Hematopoietic multipotent progenitor cell treated with erythropoietin and hydrocortisone succinate and interleukin-3 and kit ligand, for 4 days (in vitro differentiated cells): ENCODE data around the gene CPSF6.
A peak's percentile ranks its signal among the peaks of the same experiment; 100 is the strongest.
"Not testable (repeated sequence)": the region's sequence is repeated elsewhere in the genome, so short reads cannot be mapped to it uniquely, and the experiment has no call there.

Source experiments
- DNase-seq: peaks from one replicate; pipeline ENCODE4 v3.0.0-alpha.2; 2015

Gene CPSF6

GRCh38 chr12:69258655-69259054, 19.3 kb downstream of the CPSF6 start:
- no peak for DNase-seq

GRCh38 chr12:69262264-69262974, 23.1 kb downstream of the CPSF6 start:
- no peak for DNase-seq

DNA sequence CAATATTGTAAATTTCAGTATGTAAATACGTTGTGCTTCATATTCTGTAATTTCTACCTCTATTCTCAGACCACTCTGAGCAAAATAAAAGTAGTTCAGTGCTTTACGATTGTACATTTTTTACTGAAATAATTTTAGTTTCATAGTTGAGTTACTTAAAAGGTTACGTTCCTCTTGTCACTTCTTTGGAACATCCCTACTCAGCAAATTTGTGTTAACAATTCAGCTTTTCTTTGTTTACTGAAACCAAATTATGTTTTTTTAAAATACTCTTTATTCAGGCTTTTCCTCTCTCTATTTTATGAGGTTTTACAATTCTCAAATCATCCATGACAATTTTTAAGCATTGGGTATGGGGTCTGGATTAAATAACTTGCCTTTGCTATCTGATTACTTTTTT, 25.8 kb downstream of the CPSF6 start:
- DNase-seq: no peak

- not testable (repeated sequence) for DNase-seq
These were observed 26.3 kb downstream of the CPSF6 start for GRCh38 chr12:69265633-69266032.

DNA sequence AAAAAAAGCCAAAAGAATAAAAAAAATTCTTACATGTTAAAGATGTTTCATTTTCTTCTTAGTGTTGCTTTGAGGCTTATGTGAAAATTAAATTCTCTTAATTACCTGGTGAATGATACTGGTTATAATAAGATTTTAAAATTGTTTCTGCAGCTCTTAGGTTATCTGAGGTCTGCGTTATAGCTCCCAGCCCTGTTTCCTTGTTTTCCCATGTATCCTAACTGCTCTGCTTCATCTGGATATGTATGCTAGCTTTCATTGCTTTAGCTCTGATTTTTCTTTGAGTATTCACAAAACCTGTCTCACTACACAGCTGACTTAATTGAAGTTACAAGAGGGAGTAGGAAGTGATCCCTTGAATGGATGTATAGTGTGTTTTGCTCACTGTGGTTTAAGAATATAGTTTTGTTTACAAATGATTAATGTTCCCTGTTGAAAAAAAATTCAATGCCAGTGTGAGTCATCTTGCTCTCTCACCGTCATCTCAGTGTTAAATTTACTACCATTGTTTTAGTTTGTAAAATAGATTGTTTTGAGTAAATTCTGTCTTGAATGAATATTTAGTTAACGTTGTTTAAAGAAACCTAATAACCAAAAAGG, 26.8 kb downstream of the CPSF6 start:
- no peak for DNase-seq

DNA sequence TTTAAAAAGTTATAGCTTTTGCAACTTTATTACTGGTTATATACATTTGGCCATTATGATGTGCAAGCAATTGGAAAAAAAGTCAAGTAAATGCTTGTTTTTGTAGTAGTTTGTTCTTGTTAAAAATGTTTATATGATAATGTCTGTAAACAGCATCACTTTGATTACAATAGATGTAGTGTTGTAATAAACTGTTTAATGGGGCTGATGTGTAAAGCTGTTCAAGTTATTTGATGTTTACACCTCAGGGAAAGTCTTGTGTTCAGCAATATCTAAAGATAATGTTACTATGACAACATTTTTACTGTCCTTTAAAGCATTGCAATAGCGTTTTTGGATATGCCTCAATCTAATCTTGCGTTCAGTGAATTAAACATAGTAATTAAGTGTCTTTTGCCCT, 30.4 kb downstream of the CPSF6 start:
- DNase-seq: no peak

- DNase-seq: no peak
These were observed 33.1 kb downstream of the CPSF6 start for GRCh38 chr12:69272511-69272910.

GRCh38 chr12:69274861-69275260, 35.5 kb downstream of the CPSF6 start:
- no peak for DNase-seq

DNA sequence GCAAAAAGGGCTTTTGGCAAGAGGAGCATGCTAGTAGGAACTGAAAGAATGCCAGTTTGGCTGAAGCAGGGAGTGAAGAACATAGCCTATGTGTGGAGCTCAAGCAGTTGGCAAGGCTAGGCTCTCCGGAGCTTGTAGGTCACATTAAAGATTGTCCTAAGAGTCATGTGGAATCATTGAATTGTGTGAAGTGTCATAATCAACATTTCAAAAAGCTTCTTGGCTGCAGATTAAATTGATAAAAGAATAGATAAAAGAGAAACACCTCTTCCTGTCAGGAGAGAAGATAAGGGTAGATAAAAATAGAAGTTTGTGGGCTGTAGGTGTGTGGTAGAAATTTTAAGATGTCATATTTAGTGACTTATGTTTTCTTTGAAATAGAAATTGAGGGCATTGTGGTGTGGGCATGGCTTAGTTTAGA, 36.1 kb downstream of the CPSF6 start:
- DNase-seq: no peak

DNA sequence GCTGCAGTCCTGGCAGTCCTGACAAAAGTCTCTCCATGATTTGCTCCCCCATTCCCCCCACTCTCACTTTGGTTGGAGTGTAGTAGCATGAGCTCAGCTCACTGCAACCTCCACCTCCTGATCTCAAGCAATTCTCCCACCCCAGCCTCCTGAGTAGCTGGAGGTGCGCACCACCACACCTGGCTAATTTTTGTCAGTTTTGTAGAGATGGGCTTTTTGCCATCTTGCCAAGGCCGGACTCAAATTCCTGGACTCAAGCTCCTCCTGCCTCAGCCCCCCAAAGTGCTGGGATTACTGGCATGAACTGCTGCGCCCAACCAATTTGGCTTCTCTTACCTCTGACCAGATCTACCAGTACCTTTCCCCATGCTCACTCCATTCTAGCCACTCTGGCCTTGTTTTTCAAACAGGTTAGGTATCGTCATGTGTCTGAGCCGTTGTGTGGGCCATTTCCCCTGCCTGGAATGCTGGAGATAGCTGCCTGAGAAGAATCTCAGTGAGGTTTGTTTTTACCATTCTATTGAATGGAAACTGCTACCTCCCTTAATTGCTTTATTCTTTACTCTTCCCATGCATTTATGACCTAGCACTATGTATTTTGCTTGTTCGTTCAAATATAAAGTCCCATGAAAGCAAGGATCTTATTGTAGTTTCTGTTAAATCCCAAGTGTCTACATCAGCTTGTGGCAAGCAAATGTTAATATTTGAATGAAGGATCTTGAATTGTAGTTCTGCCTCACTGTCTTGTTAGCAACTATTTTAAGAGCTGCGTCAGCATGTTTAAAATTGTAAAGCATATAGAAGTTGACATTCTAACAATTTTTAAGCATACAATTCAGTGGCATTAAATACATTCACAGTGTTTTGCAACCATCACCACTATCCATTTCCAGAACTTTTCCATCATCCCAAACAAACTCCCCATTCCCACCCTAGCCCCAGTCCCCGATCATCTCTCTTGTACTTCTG, 39.7 kb downstream of the CPSF6 start:
- no peak for DNase-seq

DNA sequence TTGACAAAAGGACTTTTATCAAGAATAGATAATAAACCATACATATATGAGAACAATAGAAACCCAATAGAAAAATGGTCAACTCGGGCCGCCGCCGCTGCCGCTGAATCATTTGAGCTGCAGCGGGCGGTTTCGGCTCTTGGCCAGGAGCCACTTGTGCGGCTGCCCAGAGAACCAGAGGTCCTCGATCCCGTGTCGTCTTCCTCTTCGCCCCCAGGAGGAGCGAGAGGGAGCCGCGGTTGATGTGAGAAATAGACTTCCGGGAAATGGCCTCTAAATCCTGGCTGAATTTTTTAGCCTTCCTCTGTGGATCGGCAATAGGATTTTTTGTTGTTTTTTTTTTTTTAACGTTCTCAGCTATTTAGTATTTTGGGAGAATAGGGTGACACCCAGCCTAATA, 44.8 kb downstream of the CPSF6 start:
- peak; percentile 92 for DNase-seq

GRCh38 chr12:69287556-69287955, 48.2 kb downstream of the CPSF6 start:
- no peak for DNase-seq

DNA sequence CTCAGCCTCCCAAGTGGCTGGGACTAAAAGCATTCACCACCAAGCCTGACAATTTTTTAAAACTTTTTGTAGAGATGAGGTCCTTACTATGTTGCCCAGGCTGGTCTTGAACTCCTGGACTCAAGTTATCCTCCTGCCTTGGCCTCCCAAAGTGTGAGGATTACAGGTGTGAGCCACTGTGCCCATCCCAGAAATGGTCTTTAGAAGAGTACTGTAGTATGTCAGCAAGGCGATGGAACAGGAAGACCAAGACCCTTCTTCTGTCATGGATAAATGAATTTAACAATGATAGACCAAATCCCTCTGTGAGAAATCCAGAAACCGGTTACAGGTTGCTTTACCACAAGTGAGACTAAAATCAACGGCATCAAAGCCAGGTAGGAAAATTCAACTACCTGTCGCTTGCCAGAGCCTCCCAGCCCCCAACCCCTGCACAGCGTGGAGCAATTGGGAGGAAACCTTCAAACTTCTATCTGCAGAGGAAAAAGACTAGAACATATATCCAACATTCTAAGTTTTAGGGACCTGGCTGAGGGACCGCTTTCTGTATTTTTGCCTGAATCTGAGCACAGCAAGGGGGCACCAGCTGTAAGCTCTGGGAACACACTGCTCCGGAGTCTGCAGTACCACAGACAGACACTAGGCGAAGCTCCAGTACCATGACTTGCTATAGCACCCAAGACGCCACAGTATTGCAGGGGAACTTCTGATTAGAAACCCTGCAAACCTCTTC, 51.3 kb downstream of the CPSF6 start:
- DNase-seq: peak; percentile 95

DNA sequence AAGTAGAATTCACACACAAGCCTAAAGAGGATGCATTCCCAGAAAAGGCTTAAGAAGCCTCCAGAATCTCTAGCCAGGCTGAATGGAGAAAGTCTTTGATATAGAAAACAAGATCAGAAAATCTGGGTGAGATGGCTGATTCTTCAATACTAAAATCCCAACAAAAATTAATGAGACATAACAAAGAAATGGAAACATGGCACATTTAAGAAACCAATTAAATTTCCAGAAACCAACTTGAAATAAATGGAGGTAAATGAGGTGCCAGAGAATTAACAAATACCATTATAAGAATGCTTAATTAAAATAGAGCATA, 51.9 kb downstream of the CPSF6 start:
- DNase-seq: no peak

GRCh38 chr12:69298133-69298532, 58.8 kb downstream of the CPSF6 start:
- DNase-seq: no peak

DNA sequence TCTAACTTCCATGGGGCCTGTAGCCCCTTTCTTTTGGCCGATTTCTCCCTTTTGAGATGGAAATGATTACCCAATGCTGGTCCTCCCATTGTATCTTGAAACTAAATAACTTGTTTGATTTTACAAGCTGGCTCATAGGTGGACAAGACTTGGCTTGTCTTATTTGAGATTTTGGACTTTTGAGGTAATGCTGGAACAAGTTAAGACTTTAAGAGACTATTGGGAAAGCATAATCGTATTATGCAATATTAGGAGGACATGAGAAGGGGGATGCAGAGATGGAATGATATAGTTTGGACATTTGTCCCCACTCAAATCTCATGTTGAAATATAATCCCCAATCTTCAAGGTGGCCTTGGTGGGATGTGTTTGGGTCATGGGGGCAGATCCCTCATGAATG, 59.6 kb downstream of the CPSF6 start:
- no peak for DNase-seq

GRCh38 chr12:69304284-69304683, 64.9 kb downstream of the CPSF6 start:
- DNase-seq: no peak

GRCh38 chr12:69309461-69309860, 70.1 kb downstream of the CPSF6 start:
- DNase-seq: peak; percentile 61

DNA sequence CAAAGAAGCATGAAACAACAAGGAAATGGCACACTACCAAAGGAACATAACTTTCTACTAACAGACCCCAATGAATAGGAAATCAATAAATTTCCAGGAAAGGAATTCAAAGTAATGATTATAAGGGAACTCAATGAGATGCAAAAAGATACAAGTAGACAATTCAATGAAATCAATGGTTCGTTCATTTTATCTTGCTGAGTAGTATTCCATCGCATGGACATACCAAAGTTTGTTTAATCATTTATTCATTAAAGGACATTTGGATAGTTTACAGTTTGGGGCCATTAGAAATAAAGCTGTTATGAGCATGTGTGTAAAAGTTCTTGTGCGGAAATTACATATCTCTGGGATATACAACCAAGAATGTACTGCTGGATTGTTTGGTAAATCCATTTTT, 73.8 kb downstream of the CPSF6 start:
- DNase-seq: no peak

DNA sequence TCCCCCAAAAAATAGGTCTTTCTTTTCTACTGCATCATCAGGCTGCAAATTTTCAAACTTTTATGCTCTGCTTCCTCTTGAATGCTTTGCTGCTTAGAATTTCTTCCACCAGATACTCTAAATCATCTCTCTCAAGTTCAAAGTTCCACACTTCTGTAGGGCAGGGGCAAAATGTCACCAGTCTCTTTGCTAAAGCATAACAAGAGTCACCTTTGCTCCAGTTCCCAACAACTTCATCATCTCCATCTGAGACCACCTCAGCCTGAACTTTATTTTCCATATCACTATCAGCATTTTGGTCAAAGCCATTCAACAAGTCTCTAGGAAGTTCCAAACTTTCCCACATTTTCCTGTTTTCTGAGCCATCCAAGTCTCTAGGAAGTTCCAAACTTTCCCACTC, 77.4 kb downstream of the CPSF6 start:
- not testable (repeated sequence) for DNase-seq

DNA sequence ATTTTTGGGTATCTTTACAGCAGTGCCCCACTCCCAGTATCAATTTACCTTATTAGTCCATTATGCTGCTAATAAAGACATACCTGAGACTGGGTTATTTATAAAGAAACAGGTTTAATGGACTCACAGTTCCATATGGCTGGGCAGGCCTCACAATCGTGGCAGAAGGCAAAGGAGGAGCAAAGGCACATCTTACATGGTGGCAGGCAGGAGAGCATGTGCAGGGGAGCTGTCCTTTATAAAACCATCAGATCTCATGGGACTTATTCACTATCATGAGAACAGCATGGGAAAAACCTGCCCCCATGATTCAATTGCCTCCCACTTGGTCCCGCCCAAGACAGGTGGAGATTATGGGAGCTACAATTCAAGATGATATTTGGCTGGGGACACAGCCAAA, 77.9 kb downstream of the CPSF6 start:
- DNase-seq: not testable (repeated sequence)

GRCh38 chr12:69318225-69318624, 78.9 kb downstream of the CPSF6 start:
- DNase-seq: no peak

- DNase-seq: peak; percentile 76
These were observed 82.0 kb downstream of the CPSF6 start for GRCh38 chr12:69321351-69321750.
